GM19239 (cell line): Measurements from ENCODE around the gene ARF5.

ENCODE experiments used
- DNase-seq: peaks from one replicate; pipeline ENCODE4 v3.0.0; 2011; ENCODE audit warnings: low spot score; ENCODE audit not compliant: insufficient read length
- FAIRE-seq: peaks from 2 replicates; lab custom pipeline; 2011; peaks lifted over from hg19 to GRCh38; lab: Jason Lieb, UNC

Gene ARF5

DNA sequence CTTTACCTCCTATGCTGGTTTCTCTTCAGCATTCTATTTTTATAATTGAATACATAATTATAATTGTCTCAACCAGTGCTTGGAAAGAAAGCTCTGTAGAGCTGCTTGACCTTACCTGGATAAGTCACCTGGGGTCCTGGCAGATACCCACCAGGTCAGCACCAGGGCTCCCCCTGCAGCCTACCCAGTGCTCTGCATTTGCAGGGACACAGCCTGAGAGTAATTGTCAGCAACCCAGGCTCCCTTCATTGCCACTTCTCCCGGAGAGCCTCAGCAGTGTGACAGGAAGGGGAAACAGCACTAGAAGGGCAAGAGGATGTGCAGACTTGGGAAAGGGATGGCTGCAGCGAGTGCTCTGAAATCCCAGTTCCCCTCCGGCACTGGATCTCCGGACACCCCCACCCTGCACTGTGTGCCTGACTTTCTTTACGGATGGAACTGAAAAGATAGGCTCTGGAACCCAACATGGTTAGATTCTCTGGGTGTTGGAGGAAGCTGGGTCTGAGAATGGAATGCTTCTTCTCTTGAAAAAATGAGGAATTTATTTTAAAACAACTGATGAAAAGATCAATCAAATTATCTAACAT lies 41.1 kb downstream of the ARF5 start:
- DNase-seq, result no peak
- FAIRE-seq, result no peak

DNA sequence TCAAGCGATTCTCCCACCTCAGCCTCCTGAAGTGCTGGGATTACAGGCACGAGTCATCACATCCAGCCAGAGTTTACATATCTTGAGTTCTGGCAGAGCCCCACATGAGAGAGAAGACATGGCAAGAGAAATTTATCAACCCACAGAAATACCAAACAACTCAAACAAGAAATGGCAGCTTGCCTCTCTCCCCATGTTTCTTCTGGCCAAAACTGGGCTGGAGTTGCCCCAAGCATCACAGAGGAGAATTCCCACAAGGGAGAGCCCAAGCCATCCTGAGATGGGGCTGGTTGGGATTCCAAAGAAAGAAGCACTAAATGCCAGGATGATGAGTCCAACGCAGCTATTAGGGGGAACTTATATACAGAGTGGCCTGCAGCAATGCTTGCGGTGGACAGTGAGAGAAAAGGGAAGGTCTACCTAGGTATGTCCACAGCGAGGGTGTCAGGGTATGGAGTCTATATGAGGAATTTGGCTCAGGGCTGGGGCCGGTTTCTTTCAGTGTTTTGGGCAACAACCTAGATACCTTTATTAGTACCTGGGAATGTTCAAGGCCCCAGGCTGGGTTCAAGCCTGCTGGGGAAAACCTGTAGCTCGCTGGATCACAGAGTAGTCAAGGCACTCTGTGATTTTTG lies 44.2 kb downstream of the ARF5 start:
- FAIRE-seq, result no peak
- DNase-seq, result no peak

DNA sequence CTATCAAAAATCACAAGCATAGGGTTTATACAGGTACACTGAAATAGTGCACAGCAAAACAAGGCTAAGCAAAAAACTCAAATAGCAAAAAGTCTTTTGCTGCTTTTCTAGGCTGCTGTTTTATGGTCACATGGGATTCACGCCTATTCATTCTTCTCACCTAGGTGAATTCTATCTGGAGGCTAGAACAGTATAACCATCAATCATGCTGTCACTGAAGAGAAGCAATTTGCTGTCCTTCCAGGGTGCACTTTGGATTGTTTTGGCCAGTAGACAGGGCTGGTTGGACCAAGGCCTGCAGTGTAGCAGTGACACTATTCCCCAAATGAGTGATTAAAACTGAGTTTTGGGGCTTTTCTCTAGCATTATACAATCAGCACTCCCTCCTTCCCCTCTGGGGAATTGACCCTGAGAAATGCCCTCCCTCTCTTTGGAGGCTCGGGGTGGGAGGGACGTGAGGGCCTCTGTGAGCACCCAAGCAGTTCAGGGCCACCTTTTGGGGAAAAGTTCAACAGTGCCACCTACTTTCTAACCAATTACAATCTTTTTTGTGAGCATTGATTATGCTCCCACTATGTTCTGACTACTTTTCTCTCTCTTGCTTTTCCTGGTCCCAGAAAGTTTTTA lies 47.6 kb downstream of the ARF5 start:
- no peak for DNase-seq

DNA sequence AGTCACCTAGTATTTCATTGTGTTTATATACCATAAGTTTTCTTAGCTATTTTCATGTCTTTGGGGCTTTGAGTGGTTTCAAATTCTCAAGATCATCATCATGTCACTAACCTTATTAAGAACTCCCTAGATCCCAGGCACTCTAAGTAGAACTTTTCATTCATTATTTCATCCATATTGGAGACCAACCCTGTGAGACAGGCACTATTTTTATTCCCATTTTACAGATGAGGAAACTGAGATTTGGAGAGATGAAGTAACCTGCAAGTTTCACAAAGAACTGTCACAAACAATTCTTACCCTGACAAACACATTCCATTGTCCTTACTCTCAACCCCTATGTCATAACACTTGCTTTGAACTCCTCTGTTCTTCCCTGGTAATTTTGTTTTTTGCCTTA lies 50.0 kb downstream of the ARF5 start:
- FAIRE-seq, result no peak
- no peak for DNase-seq

More for the DNA sequence above, 47.6 kb downstream of the ARF5 start:
- FAIRE-seq, result no peak
